Central memory CD4-positive, alpha-beta T cell (primary cell): Measurements from ENCODE around the gene TNFRSF8.

Experiments used
- DNase-seq: peaks from one replicate; pipeline ENCODE4 v3.0.0; 2022

TNFRSF8 gene

GRCh38 chr1:12177156-12177998 lies 114.3 kb downstream of the TNFRSF8 start:
- no peak for DNase-seq

GRCh38 chr1:12177999-12178441 lies 114.9 kb downstream of the TNFRSF8 start:
- peak; percentile 94 for DNase-seq

DNA sequence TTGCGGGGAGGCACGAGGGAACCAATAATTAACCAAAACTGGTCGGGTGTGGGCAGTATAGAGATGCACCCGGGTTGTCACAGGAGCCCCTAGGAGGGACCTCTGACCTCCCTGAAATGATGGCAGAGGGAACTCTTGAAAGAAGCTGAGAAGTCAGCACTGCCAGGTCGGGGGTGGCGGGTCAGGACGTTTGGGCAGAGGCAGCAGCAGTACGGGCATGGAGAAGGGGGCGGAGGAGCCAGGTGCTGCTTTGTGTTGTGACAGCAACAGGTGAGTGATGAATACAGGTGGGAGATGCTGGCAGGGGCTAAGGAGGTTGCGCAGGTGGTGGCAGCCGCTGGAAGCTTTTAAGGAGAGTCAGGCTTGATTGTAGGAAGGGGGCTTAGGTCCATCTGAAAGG lies 115.4 kb downstream of the TNFRSF8 start:
- no peak for DNase-seq

- peak; percentile 94 for DNase-seq
Measured at GRCh38 chr1:12179111-12179519, 116.0 kb downstream of the TNFRSF8 start.

DNA sequence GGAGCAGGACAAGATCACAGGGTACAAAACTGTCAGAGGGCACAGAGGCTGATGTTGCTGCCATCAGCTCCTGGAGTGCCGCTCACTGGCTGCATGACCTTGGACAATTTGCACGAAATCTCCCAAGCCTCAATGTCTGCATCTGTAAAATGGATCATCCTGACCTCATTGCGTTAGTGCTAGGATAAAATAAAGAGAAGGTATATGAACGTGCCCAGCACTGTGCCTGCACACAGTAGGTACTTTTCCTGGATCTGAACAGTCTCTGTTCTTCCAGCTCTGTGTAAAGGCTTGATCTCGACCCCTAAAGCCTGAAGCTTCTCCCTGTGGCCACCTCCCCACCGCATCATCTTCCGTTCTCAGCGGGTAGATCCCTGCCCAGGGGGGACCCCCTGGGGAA lies 116.6 kb downstream of the TNFRSF8 start:
- DNase-seq = no peak

DNA sequence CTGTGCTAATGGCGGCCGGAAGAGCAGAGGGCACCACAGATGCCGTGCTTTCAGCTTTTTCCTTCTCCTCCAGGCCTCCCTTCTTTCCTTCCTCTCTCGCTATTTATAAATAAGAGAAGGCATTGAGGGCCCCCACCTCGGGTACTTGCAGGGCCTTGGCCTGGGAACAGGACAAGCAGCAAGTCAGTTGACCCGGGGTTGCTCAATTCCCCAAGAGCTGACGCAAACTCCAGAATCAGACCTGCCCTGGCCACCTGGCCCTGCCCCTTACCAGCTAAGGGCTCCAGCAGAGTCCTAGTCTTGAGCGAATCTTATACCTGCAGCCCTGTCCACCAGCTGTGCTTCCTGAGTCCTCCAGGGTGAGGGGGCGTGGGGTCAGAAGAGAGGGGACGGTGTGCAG lies 117.2 kb downstream of the TNFRSF8 start:
- no peak for DNase-seq

DNA sequence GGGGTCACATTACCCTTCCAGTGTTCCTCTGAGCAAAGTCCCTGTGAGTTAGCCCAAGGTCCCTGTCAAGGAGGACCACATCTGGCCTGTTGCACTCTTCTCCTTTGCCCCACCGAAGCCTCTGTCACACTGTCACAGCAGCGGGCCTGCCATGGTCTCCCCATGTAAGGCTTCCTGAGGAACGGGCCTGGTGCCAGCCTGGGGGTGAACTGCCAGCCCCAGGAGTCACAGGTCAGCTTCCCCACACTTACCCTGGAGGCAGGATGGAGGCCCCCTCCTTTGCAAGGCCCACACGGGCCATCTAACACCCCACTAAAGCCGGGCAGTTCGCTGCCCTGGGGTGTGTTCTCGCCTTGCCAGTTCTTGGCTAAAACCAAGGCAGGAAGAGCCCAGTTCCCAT lies 117.8 kb downstream of the TNFRSF8 start:
- no peak for DNase-seq

- DNase-seq = no peak
Measured at GRCh38 chr1:12181568-12181967, 118.5 kb downstream of the TNFRSF8 start.

GRCh38 chr1:12182410-12182984 lies 119.4 kb downstream of the TNFRSF8 start:
- no peak for DNase-seq

DNA sequence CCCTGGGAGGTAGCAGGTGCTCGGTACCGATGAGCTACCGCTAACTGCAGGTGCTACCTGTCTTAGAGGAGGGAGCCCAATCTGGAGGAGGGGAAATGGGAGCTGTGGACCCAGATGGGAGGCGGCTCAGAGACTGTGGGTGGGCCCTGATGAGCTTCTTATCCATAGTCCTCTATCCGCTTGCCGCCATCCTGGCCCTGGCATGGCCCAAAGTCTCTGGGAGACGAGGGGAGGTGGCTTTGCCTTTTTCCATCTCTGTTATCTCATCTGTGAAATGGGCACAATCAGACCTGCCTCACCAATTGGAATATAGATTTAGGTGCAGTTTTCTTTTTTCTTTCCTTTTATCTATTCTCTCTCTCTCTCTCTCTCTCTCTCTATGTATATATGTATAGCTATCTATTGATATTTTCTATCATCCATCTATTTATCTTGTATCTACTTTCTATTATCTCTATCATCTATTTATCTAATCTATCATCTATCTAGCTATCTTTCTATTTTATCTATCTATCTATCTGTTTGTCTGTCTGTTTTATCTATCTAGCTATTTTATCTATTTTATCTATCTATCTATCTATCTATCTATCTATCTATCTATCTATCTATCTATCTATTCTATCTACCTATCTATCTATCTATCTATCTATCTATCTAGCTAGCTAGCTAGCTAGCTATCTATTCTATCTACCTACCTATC lies 120.1 kb downstream of the TNFRSF8 start:
- DNase-seq = no peak

- DNase-seq = no peak
Measured at GRCh38 chr1:12184008-12184681, 121.0 kb downstream of the TNFRSF8 start.

GRCh38 chr1:12185036-12185917 lies 122.2 kb downstream of the TNFRSF8 start:
- no peak for DNase-seq

DNA sequence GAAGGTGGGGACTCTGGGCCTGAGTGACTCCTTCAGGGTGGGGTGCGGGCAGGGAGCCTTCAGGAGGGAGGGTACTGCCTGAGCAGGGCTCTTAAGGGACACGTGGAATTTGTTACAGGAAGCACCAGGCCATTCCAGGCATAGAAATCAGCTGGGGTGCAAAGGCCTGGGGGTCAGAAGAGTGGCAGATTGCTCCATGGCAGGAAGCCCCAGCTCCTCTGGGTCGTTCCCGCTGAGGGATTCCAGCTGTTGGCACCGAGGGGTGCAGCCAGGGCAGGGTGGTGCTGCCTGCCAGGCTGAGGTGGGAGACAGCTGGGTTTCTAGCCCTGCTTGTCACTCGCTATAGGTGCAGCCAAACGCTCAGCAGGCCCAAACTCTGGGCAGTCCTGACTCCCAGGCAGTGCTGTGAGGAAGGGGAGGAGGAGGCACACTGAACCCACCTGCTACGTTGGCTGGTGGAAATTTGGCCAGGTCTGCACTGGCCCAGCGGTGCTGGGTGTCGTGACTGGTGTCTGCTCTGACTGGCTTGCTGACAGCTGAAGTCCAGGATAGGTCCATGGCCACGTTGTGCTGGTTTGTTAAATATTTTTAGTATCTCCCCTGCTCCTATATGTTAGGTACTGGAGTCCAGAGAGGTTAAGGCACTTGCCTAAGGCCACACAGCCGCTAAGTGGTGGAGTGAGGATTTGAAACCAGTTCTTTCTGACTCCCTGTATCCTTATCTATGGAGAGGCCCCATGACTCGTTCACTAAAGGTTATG lies 123.0 kb downstream of the TNFRSF8 start:
- DNase-seq = no peak

- DNase-seq = no peak
Measured at GRCh38 chr1:12186679-12186985, 123.5 kb downstream of the TNFRSF8 start.

DNA sequence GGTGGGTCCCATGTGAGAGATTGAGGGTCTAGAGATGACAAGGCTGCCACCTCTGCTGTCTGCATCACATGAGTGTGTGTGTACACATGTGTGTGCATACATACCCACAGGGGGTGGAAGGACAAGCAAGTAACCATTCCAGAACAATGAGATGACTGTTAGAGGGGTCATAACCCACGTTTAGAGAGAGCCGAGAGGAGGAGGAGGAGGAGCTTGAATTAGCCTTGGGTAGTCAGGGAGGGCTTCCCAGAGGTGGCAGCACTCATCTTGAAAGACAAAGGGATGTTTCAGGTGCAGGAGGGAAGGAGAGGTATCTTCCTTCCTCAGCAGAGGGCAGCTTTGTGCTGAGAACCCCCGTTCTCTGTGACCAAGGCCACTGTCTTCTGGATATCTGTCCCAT lies 125.0 kb downstream of the TNFRSF8 start:
- DNase-seq = no peak

GRCh38 chr1:12188657-12189327 lies 125.7 kb downstream of the TNFRSF8 start:
- no peak for DNase-seq

DNA sequence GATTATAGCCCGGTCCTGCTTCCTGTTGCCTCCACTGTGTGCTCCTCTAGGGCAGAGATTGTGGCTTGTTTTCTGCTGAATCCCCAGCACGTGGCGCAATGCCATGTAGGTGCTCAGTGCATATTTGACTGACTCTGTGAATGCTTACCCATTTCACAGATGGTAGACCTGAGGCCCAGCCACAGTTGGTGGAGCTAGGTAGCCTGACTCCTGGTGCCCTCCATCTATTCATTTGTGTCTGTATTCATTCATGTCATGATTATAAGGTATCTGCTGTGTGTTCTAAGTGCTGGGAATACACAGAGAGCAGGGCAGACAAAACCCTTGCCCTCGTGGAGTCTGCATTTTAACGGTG lies 126.2 kb downstream of the TNFRSF8 start:
- DNase-seq = no peak

DNA sequence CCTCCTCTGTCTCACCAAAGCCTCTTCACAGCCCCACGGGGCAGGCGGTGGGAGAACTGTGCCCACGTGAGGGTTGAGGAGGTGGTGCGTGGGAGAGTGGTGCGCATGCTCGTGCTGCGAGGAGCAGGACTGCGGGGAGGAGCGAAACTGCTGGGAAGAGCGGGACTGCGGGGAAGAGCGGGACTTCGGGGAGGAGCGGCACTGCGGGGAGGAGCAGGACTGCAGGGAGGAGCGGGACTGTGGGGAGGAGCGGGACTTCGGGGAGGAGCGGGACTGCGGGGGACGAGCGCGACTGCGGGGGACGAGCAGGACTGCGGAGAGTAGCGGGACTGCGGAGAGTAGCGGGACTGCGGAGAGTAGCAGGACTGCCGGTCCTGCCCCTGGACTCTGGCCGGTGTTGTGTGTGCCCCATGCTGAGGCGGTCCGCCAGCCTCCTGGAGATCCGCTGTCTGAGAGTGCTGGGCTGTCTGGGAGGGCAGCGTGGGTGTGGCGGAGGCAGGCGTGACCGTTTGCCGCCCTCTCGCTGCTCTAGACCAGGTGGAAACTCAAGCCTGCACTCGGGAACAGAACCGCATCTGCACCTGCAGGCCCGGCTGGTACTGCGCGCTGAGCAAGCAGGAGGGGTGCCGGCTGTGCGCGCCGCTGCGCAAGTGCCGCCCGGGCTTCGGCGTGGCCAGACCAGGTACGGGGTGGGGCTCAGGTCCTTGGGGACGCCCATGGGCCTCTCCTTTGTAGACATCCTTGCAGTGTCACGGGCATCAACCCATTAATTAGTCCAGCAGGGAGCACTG lies 128.3 kb downstream of the TNFRSF8 start:
- no peak for DNase-seq
